SK-N-MC (cell line): ENCODE results near the gene LUZP1.

Experiments
- DNase-seq: peaks from one replicate; pipeline ENCODE4 v3.0.0-alpha.2; 2011; ENCODE audit warnings: low read depth, low spot score
- H3K27ac ChIP-seq: fragments of 200-600 bp; sonication (generic); 2 replicates; pipeline ENCODE4 v1.5.1; 2016; ENCODE audit warnings: mixed run types
- H3K36me3 ChIP-seq: fragments of 200-600 bp; sonication (generic); 2 replicates; pipeline ENCODE4 v1.6.1; 2017; ENCODE audit warnings: antibody characterized with exemption, low read length, mixed read lengths; ENCODE audit not compliant: insufficient read depth
- H3K4me3 ChIP-seq: fragments of 200-600 bp; sonication (generic); 2 replicates; pipeline ENCODE4 v1.5.1; 2016
- H3K9ac ChIP-seq: fragments of 200-600 bp; sonication (generic); 2 replicates; pipeline ENCODE4 v1.8.0; 2017; ENCODE audit warnings: mixed run types, mixed read lengths; ENCODE audit not compliant: insufficient read length
- H3K9me3 ChIP-seq: fragments of 200-600 bp; sonication (generic); 2 replicates; pipeline ENCODE4 v1.6.1; 2017; ENCODE audit warnings: low read depth, mild to moderate bottlenecking, antibody characterized with exemption, low read length, moderate library complexity, mixed read lengths
- EZH2 ChIP-seq: fragments of 200-600 bp; sonication (generic); IDR thresholded peaks from one replicate; pipeline ENCODE4 v1.6.1; 2017; ENCODE audit warnings: antibody characterized with exemption
- FOXP2 ChIP-seq: optimal IDR thresholded peaks from 2 replicates; pipeline ENCODE3; 2011; ENCODE audit warnings: mild to moderate bottlenecking, moderate library complexity; ENCODE audit not compliant: insufficient read depth; ENCODE audit errors: extremely low read length, control extremely low read depth
- POLR2AphosphoS5 ChIP-seq: IDR thresholded peaks from 2 replicates; pipeline ENCODE4 v1.6.1; 2012; ENCODE audit warnings: mild to moderate bottlenecking, low read depth, low read length, borderline replicate concordance

Gene LUZP1

DNA sequence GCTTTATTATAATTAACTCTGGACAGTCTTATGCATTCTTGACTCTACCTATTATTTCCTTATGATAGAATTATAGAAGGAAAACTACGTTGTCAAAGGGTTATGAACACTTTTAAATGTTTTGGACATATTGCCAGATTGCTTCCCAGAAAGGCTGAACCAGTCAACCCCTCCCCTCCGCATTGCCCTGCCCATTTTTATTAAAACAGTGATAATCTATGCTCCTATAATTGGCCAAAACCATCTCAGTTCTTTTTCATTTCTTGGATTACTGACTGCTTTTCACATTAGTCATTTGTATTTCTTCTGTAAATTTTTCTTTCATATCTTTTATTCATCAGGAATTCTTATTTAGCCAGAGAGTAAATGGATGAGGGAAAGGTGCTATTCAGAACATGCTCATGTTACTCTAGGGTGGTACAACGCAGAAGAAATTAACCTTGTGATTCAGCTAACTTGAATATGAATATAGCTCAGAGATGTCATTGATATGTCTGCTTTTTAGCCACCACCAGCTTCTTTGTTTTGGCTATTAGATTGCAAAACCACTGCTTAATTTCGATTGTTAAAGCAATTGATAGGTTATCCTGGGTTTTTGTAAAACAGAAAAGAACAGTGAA lies 117.3 kb downstream of the LUZP1 start:
- no peak for DNase-seq
- Histone ChIP-seq H3K27ac (0 out of 2 replicates have a peak overlapping the region, but pooled peaks have one; percentile 10), H3K36me3 (peaks cover 74% of the 10 kb centered on the region), H3K9me3 (no peaks in the 10 kb centered on the region), H3K9ac (no peak overlapping the region), H3K4me3 (no peak overlapping the region)
- TF ChIP-seq FOXP2 (no peak), POLR2AphosphoS5 (no peak), EZH2 (no peak)

DNA sequence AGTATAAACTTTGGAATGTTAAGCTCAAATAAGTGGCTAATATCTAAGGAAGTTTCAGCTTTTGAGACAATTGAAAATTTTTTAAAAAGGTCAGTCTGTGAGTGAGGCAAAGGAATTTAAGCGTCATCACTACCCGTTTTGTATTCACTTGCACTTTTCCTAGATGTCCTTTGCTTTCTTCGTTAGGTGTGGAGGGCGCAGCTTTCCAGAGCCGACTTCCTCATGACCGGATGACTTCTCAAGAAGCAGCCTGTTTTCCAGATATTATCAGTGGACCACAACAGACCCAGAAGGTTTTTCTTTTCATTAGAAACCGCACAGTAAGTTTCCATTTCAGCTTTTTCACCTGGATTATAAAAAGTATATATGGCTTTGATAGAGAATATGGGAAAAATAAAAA lies 118.5 kb downstream of the LUZP1 start:
- Histone ChIP-seq H3K9ac (no peak overlapping the region), H3K36me3 (peaks cover 74% of the 10 kb centered on the region), H3K9me3 (no peaks in the 10 kb centered on the region), H3K27ac (0 out of 2 replicates have a peak overlapping the region, but pooled peaks have one; percentile 21), H3K4me3 (no peak overlapping the region)
- TF ChIP-seq POLR2AphosphoS5 (no peak), FOXP2 (no peak), EZH2 (no peak)
- DNase-seq = no peak

DNA sequence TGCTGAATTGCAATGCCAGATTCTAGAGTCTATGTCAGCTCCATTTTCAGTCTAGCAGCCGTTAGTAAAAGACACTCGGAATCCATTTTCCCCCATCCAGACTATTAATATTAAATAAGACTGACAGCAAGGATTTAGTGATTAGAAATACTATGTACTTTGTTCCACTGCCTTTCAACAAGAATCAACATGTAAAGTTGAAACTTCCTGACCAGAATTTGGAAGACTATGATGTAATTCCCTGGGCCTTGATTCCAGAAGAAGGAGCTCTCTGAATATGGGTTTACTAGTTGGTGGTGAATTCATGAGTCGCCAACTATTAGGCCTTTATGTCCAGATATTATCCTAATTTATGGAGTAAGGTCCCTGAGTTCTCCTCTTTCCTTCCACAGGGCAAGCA lies 124.6 kb downstream of the LUZP1 start:
- no peak overlapping the region for H3K9ac ChIP-seq
- H3K27ac ChIP-seq = no peak overlapping the region

DNA sequence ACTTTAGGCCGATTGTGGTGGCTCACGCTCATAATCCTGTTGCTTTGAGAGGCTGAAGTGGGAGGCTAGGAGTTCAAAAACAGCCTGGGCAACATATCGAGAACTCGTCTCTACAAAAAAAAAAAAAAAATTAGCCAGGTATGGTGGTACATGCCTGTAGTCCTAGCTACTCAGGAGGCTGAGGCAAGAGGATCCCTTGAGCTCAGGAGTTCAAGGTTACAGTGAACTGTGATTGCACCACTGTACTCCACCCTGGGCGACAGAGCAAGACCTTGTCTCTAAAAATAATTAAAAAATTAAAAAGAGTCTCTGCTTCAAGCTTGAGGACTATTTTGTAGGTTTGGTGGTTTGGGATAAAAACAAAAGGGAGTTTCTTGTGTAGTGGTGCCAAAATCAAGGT lies 128.1 kb downstream of the LUZP1 start:
- Histone ChIP-seq H3K4me3 (no peak overlapping the region), H3K27ac (no peak overlapping the region), H3K9ac (no peak overlapping the region), H3K9me3 (no peaks in the 10 kb centered on the region), H3K36me3 (peaks cover 31% of the 10 kb centered on the region)
- DNase-seq = no peak
- no peak for TF ChIP-seq EZH2
- no peak for TF ChIP-seq FOXP2
- TF ChIP-seq POLR2AphosphoS5 = no peak

More for the DNA sequence above, 124.6 kb downstream of the LUZP1 start:
- no peaks in the 10 kb centered on the region for H3K9me3 ChIP-seq
- no peak for DNase-seq
- peaks cover 42% of the 10 kb centered on the region for H3K36me3 ChIP-seq
- H3K4me3 ChIP-seq = no peak overlapping the region
- no peak for TF ChIP-seq FOXP2

DNA sequence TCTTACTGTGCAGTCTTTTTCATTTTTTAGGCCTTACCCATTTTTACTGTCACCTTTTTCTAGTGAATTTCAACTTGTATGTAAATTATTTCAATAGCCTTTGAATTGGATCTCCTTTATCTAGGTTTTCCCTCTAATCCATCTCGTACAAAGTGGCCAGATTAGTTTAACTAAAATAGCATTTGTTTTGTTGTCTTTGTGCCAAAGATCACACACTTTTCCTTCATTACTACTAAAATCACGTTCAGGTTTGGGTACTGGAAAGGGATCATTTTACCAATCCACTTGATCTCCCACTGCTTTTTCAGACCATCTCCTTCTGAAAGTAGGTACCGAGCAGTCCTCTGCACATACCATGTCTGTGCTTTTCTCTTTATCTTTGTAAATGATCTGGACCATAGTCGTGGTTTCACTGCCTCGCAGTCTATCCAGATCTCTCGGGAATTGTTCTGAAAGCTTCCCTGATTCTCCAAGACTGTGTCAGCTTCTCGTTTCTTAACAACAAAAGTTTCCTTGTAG lies 129.3 kb downstream of the LUZP1 start:
- Histone ChIP-seq H3K4me3 (no peak overlapping the region), H3K9ac (no peak overlapping the region), H3K27ac (no peak overlapping the region; the same call in 1 of the 2 replicates), H3K36me3 (peaks cover 23% of the 10 kb centered on the region), H3K9me3 (no peaks in the 10 kb centered on the region)
- TF ChIP-seq FOXP2 = no peak
- TF ChIP-seq POLR2AphosphoS5 = no peak
- no peak for TF ChIP-seq EZH2
- no peak for DNase-seq

DNA sequence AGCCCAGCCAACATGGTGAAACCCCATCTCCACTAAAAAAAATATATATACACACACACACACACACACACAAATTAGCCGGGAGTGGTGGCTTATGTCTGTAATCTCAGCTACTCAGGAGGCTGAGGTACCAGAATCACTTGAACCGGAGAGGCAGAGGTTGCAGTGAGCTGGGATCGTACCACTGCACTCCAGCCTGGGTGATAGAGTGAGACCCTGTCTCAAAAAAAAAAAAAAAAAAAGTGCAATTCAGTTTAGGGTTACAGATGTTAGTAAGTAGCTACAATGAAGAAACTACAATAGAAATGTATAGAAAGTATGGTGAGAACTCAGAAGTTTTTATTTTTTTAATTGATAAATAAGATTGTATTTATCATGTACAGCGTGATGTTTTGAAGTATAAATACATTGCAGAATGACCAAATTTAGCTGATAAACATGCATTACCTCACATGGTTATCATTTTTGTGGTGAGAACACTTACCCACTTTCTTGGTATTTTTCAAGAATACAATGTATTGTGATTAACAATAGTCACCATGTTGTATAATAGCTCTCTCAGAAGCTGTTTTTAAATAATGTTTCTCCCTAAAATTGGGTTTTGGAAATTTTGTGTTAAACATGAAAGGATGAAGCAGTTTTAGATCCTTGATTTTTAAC lies 131.4 kb downstream of the LUZP1 start:
- H3K27ac ChIP-seq = no peak overlapping the region; the same call in 1 of the 2 replicates
- H3K9ac ChIP-seq = no peak overlapping the region
- H3K9me3 ChIP-seq = no peaks in the 10 kb centered on the region
- H3K36me3 ChIP-seq = peaks cover 24% of the 10 kb centered on the region
- no peak for TF ChIP-seq POLR2AphosphoS5
- no peak overlapping the region for H3K4me3 ChIP-seq
- DNase-seq = no peak

DNA sequence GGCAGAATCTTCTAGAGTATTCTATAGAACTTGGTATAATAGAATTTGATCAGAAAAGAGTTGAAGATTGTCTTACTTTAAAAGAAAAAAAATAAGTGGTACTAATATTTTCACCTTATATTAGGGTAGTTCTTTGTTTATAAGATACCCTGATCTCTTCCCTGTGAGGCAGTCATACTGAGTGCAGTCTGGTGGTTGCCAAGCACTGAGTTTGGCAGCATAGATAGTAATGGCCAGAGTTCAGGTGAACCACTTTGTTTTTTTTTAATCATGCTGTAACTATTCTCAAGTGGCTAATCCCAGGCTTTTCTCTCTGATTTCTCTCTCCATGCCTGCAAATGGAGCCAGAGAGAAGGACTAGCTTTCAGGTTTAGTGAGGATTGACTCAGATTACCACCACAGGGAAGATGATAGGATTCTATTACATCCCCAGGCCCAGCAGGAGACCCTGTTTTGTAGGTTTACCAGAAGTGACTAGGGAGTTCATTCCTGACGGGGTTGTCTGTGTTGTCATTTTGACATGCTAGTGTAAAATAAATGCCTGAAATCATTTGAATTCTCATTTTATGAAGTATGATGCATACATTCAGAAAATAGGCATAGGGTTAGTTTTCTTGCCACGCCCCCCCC lies 132.7 kb downstream of the LUZP1 start:
- no peak for DNase-seq
- H3K9me3 ChIP-seq = no peaks in the 10 kb centered on the region
- TF ChIP-seq FOXP2 (no peak), POLR2AphosphoS5 (no peak), EZH2 (no peak)
- H3K27ac ChIP-seq = peak overlapping the region; percentile 34; the same call in 1 of the 2 replicates
- H3K4me3 ChIP-seq = no peak overlapping the region
- peaks cover 35% of the 10 kb centered on the region for H3K36me3 ChIP-seq
- H3K9ac ChIP-seq = no peak overlapping the region
